Measurements from ENCODE around the gene LRP11.
"Not testable (repeated sequence)": the region's sequence is repeated elsewhere in the genome, so short reads cannot be mapped to it uniquely, and the experiment has no call there.

LRP11 gene

DNA sequence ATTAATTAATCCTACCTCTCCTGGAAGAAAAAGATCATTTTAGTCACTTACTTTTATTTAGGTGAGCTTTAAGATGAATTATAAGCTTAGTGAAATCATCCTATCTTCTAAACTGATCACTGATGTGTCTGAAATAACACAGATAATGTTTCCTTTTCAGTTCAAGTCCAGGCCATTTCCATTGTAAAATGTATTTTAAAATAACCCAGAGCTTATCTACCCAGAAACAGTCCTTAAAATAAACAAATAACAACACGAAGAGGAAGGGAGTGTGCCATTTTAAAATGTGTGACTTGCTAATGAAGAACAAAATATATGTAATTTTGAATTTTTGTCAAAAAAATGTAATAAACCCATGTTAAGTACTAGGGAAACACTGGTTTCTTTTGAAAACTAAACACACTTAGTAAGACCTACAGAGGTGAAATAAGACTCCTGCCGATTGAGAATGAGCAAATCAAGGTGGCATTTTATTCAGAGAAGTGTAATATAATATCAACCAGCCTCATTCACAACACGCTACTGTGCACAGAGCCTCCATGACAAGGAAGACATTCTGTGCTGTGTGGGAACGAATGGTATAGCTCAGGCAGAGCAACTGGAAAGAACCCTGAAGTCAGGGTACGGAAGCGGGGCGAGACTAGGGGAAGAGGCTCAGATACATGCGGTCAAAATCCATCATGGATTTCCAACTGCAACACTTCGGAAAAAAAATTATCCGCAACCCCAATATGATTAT, 7.7 kb downstream of the LRP11 start:
- DNase-seq, result no peak
- in situ Hi-C loops (cut with MboI; ENCODE audit: low pct_unique_long_range_greater_than_20kb, low sequenced_read_pairs), result no loop called here

DNA sequence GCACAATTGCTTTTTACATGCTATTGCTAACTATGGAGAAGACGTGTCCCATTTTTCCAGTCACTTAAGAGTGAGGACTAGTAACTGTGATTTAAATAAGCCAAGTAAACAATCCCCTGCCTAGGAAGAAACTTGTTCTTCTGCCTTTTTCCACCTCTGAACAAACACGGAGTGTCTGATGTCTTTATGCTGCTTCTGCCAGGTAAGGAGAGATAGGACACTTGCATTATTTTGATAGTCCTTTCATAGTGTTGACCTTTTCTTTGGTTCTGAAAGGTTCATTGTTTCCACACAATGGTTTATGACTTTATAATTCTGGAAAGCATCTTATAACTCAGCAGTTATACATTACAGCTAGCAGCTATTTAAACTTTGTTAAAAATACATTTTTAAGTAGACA, 8.4 kb downstream of the LRP11 start:
- in situ Hi-C loops (cut with MboI; ENCODE audit: low pct_unique_long_range_greater_than_20kb, low sequenced_read_pairs), result no loop called here
- DNase-seq, result no peak

DNA sequence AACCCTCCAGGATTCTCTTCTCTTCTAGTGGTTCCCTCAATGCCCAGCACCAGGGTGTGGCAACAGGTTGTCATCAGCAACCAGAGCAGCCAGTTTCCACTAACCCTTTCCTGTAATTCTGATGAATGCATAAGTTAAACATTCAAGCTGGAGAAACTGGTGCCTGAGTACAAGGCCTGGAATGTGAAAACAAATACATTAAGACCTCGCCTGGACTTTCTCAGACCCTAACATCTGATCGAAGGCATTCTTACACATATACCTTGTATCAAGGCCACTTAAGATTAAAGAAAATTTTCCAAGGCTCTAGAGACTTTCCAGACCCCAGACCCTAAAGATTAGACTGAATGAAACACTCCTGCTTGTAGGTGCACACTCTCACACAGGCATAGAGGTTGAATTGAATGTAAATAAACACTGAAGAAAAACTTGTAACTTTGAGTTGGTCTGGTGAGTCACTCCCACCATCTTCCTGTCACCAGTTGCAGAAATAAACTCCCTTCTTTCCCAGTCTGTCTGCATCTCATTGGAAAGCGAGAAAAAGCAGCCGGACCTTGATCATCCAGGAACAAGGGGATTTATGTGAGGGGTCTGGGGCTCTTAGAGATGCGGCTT, 9.0 kb downstream of the LRP11 start:
- no peak for DNase-seq
- in situ Hi-C loops (cut with MboI; ENCODE audit: low pct_unique_long_range_greater_than_20kb, low sequenced_read_pairs), result no loop called here

DNA sequence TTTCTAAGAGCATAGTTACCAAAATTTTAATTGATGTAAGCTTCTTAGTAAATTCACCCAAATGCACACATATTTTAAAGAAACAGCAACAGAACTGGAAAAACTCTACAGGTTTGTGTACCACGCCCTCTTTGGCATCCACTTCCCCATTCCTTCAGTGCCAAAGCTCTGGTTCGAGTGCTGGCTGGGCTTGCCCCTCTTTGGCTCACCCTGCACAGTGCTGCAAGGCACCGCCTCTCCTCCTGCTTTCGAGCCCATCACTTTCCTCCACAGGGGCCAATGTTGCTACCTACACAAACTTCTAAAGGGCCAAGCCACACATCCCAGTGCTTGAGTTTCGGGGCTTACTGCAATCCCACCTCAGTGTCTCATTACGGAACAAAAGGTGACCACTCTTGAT, 9.6 kb downstream of the LRP11 start:
- in situ Hi-C loops (cut with MboI; ENCODE audit: low pct_unique_long_range_greater_than_20kb, low sequenced_read_pairs), result no loop called here
- no peak for DNase-seq

DNA sequence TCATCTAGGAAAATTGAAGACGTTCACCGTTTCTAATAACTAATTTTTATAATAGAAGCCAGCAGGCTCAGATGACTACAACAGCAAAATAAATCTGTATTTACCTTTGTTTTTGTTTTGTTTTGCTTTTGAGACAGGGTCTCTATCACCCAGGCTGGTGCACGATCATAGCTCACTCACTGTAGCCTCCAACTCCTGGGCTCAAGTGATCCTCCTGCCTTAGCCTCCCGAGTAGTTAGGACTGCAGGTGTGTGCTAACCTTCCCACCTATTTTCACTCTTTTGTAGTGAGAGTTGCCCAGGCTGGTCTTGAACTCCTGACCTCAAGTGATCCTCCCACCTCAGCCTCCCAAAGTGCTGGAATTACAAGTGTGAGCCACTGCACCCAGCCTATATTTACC, 10.1 kb downstream of the LRP11 start:
- DNase-seq; in situ Hi-C loops (cut with MboI; ENCODE audit: low pct_unique_long_range_greater_than_20kb, low sequenced_read_pairs): not testable (repeated sequence)

DNA sequence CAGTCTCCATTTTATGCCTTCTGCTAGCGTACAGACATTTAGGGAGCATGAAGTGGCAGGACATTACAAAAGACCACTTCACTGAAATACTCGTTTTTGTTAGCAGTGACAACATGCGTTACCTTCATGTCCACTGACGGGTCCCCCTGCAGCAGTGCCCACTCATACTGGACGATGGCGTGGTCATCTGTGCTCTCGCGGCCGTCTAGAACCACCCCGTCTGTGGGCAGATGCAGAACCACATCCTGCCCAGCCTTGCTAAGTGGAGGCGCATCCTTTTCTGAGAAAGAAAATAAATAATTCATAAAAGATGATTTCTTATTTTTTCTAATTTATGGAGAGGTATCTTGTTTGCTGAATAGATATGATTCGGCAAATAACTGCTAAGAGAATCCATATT, 11.3 kb downstream of the LRP11 start:
- in situ Hi-C loops (cut with MboI; ENCODE audit: low pct_unique_long_range_greater_than_20kb, low sequenced_read_pairs), result no loop called here
- no peak for DNase-seq

DNA sequence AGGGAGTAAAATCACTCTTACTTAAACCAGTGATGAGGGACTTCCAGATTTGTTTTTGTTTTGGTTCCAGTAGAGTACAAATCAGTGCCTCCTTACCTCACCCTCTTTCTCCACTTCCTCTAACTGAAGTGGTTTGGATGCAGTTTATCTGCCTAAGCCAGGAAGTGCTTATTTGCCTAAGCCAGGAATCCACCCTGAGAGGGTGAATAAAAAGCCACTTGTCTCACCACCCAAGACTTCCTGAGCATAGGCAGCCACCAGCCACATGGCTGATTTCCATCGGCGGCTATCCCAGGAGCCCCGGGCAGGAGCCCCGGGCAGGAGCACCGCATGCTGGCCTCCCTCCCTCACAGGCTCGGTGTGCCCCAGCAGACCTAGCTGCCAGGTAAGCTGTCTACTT, 12.0 kb downstream of the LRP11 start:
- in situ Hi-C loops (cut with MboI; ENCODE audit: low pct_unique_long_range_greater_than_20kb, low sequenced_read_pairs), result no loop called here
- peak; percentile 61 for DNase-seq

DNA sequence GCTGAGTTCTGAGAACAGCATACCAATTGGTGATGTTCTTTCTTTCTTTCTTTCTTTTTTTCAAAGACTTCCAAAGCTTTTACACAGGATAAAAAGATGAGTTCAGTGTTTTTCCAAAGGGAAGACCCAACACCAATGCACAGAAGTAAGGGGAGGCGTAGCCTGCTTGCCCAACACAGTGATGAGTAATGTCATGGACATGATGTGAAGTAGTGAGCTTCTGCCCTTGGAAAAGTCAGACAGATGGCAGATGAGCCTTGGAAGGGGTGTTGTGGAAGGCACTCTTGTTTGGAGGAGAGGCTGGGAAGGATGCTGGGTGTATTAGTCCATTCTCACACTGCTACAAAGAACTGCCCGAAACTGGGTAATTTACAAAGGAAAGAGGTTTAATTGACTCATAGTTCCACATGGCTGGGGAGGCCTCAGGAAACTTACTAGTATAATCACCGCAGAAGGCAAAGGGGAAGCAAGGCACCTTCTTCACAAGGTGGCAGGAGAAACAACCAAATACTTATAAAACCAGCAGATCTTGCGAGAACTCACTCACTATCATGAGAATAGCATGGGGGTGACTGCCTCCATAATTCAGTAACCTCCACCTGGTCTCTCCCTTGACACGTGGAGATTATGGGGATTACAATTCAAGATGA, 12.6 kb downstream of the LRP11 start:
- in situ Hi-C loops (cut with MboI; ENCODE audit: low pct_unique_long_range_greater_than_20kb, low sequenced_read_pairs), result no loop called here
- no peak for DNase-seq

DNA sequence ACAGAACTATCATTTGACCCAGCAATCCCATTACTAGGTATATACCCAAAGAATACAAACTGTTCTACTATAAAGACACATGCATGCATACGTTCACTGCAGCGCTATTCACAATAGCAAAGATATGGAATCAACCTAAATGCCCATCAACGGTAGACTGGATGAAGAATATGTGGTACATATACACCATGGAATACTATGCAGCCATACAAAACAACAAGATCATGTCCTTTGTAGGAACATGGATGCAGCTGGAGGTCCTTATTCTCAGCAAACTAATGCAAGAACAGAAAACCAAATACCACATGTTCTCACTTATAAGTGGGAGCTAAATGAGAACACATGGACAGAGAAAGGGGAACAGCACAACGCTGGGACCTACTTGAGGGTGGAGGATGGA, 15.8 kb downstream of the LRP11 start:
- DNase-seq; in situ Hi-C loops (cut with MboI; ENCODE audit: low pct_unique_long_range_greater_than_20kb, low sequenced_read_pairs): not testable (repeated sequence)

DNA sequence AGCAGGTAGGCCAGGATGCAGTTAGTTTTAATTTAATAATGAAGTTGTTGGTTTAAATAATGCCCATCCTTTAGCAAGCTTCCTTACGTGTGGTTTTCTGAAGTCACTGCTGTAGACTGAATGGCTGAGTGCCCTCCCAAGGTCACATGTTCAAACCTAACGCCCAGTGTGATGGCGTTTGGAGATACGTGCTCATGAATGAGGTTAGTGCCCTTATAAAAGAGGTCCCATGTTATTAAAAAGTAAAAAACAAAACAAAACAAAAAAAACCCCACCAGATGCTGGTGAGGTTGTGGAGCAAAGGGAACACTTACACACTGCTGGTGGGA, 16.3 kb downstream of the LRP11 start:
- DNase-seq, result no peak
- in situ Hi-C loops (cut with MboI; ENCODE audit: low pct_unique_long_range_greater_than_20kb, low sequenced_read_pairs), result no loop called here

DNA sequence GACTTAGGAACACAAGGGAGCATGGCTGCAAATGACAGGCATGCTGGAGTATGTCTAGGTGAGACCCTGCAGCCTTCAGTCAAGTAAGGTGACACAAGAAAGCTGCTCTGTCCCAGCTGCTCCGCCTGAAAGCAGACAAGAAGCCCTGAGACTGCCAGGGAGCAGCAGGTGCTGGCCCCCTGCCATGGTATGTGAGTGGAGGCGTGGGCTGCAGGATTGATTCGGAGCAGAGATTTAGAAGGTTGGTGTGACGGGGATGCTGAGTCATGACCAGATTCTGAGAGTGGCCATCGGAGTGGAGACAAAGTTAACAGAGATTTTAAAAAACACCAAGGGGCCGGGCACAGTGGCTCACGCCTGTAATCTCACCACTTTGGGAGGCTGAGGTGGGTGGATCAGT, 17.8 kb downstream of the LRP11 start:
- DNase-seq, result no peak
- in situ Hi-C loops (cut with MboI; ENCODE audit: low pct_unique_long_range_greater_than_20kb, low sequenced_read_pairs), result no loop called here

DNA sequence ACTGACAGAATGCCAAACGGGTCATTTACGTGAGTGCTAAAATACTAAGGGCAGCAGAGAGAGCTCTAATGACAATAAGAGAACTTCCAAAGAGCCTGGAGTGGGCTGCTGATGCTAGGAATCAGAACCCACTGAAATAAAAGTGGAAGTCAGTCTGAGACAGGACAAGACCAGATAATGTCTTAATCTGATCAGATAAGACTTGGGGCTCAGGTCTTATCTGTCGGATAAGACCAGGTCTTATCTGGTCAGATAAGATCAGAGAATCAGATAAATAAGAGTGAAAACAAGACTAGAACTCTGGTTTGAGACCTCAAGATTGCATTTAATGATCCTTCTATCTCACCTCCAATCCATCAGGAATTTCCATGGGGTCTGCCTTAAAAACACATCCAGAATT, 18.6 kb downstream of the LRP11 start:
- DNase-seq, result no peak
- in situ Hi-C loops (cut with MboI; ENCODE audit: low pct_unique_long_range_greater_than_20kb, low sequenced_read_pairs), result no loop called here

DNA sequence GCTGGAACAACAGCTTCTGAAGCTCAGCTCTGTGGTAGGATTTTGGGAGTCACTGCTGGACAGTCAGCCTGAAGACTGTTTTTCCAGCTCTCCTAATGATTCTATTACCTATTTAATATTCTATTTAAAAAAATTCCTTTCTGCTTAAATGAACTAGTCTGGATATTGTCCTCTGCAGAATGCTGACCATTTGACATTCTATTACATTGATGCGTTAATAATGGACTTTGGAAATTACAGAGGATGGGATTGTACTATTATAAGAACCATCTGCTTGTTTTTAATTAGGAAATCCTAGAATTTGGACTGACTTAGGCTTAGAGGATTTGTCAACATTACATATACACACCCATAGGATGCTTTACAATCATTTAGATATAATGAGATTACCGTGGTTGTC, 19.7 kb downstream of the LRP11 start:
- in situ Hi-C loops (cut with MboI; ENCODE audit: low pct_unique_long_range_greater_than_20kb, low sequenced_read_pairs), result no loop called here
- DNase-seq, result no peak

DNA sequence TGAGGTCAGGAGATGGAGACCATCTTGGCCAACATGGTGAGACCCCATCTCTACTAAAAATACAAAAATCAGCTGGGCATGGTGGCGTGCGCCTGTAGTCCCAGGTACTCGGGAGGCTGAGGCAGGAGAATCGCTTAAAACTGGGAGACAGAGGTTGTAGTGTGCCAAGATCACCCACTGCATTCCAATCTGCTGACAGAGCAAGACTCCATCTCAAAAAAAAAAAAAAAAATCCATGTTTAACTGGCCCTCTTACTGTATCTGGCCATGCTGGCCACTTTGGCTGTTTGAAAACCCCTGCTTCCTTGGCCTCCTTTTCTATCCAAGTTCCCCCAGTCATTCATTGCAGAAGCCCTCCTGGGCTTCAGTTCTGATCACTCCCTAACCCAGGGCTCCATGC, 20.1 kb downstream of the LRP11 start:
- DNase-seq; in situ Hi-C loops (cut with MboI; ENCODE audit: low pct_unique_long_range_greater_than_20kb, low sequenced_read_pairs): not testable (repeated sequence)

DNA sequence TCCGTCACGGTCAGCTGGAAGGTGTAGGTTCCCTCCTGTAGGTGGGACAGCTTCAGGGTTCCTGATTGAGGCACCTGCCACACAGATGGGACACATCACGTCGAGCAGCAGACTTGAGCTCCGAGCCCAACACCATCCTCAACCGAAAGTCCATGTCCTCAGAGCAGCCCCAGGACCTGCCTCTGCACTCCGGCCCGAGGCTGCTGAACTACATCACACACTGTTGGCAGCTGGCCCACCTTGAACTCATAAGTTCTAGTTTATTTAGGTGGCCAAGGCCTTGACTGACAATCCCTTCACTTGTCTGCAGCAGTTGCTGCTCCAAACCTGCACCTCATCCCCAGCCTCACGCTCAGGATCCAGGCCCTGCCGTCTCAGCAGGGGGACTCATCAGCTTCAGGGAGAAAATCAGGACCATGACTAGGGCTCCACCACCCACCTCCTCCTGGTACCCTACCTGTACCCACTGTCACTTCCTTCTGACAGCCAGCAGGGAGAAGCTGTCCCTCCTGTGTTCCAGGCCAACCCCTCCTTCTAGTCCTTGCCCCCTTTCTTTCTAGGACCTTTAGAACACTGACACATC, 21.0 kb downstream of the LRP11 start:
- in situ Hi-C loops (cut with MboI; ENCODE audit: low pct_unique_long_range_greater_than_20kb, low sequenced_read_pairs), result no loop called here
- no peak for DNase-seq

DNA sequence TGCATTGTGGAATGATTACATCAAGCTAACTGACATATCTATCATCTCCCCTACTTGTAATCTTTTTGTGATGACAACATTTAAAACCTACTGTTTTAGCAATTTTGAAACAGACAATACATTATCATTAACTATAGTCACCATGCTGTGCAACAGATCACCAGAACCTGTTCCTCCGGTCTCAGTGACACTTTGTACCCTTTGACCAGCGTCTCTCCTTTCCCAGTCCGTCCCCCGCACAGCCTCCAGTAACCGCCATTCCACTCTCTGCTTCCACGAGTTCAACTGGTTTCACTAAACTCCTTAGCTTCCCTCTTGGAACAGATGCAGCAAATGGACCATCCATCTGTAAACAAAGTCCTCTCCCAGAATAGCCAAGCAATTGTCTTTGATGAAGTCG, 21.8 kb downstream of the LRP11 start:
- in situ Hi-C loops (cut with MboI; ENCODE audit: low pct_unique_long_range_greater_than_20kb, low sequenced_read_pairs), result no loop called here
- no peak for DNase-seq

DNA sequence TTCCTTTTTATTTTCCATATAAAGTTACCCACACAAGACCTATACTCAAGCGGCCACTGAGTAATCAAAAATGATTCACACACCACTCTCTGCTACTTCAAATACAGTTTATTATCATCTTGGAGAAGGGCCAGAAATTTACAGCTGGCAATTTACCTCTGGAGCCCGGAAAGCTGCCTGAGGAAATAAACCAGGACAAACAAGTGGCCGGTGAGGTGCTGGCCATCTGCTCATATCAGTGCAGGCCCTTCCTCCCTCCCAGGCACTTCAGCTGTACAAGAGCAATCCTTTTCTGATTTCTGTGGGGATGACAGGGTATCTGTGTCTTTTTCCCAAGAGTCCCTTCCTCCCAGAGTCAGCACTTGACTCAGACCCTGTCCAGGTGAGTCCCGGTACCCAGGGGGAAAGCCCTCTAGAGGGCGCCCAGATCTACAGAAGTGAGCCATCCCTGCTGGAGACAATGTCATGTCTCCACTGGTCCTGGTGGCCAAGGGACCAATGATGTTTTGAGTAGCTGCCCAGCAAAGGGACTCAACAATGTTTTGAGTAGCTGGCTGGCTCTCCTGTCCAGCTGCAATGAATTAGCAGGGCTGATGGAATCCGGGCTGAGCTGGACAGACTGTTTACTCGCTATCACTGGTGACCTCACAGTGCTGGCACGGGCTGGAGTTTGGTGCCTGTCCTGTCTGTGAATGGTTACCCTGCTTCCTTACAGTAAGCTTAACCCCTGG, 23.6 kb downstream of the LRP11 start:
- in situ Hi-C loops (cut with MboI; ENCODE audit: low pct_unique_long_range_greater_than_20kb, low sequenced_read_pairs), result no loop called here
- peak; percentile 43 for DNase-seq

DNA sequence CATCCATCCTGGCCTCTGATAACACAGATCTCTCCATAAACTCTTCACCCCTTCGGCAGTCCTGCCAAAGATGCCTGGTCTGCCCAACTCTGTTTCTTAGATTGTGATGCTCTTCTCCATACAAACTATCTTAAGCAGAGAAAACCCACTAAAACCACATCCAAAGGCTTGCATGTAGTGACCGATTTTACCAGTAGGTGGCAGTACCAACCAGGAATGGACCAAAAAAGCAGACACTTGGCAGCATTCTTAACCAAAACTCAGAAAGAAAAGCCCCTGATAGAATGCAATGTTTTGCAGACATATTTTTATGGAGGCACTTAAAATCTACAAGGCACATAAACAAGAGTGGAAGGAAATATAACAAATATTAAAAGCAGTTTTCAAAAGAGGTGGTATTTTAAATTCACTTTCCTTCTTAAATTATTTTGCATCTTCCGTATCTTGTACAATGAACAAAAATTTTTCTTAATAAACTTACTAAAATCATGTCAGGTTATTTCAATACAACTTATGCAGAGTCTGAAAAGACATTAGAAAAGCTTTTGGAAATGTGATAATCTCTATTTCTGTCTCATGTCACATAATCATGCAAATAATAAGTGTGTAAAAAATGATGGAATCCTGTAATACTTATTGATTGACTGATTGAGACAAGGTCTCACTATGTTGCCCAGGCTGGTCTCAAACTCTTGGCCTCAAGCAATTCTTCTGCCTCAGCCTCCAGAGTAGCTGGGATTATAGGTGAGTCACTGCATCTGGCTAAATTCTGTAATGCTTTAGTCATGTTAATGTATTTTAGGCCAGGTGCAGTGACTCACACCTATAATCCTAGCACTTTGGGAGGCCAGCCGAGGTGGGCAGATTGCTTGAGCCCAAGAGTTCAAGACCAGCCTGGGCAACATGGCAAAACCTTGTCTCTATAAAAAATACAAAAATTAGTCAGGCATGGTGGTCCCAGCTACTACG, 29.4 kb downstream of the LRP11 start:
- in situ Hi-C loops (cut with MboI; ENCODE audit: low pct_unique_long_range_greater_than_20kb, low sequenced_read_pairs), result no loop called here
- DNase-seq, result peak; percentile 92

DNA sequence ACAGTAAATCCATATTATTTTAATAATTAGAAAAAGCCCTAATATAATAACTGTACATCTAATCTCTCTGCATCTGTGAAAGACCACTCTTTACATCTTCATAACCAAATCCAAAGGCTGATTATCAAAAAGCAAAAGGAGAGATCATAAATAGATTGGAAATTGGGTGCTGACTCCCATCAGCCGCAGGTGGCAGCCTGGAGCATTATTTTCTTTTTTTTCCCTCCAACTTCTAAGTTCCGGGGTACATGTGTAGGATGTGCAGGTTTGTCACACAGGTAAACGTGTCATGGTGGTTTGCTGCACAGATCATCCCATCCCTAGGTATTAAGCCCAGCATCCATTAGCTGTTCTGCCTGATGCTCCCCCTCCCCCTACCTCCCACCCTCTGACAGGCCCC, 30.5 kb downstream of the LRP11 start:
- DNase-seq, result no peak
- in situ Hi-C loops (cut with MboI; ENCODE audit: low pct_unique_long_range_greater_than_20kb, low sequenced_read_pairs), result no loop called here
